Measurements from ENCODE around the gene WWP2.
A peak's percentile ranks its signal among the peaks of the same experiment; 100 is the strongest.

The WWP2 gene

DNA sequence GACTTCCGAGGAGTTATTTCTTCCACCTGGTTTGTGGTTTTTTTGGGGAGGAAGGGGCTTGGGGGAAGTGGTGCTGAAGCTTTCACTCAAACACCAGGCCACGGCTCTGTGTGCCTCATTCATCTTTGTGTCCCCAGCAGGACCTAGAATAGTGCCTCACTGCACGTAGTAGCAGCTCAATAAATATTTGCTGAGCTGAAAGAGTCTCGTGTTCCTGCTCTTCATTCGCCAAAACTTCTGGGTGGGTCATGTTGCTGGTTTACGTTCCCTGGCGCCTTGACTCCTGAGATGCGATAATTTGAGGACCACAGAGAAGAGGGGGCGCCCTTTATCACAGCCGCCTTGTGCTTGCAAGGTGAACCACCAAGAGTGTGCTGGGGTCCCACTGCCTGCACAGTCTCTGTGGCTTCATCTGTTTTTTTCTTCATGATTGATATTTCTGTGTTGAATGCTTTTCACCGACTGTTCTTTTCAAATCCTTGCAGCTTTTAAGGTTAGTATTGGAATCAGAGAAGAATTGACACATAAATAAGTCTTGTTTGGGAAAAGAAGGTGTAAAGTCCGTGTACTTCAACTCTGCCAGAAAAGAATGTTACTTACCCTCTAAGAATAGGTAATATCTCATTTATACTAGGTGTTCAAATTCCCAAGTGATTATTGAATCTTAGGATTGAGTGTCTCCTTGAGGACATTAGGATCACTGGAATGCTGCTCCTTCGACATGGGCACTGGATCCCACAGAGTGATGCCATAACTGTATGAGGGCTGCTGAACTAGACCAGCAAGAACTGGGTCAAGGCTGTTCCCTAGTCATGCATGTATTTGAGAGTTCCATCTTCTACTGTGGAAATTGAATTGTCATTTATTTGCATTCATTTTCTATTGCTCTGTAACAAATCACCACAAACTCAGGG lies 96.3 kb downstream of the WWP2 start:
- no peak for DNase-seq (ENCODE audit: extremely low spot score)
- no peak for TF ChIP-seq ARNT (IDR thresholded peaks at IDR 0.05)
- TF ChIP-seq LEF1 (IDR thresholded peaks at IDR 0.05; ENCODE audit: borderline replicate concordance): no peak
- ChIA-PET POLR2A (no interaction called here), CTCF (interaction anchor here (0.8 kb wide), 2 partner anchors 10 to 17 kb away, joined by 3 read pairs; no protein-coding TSS in a partner anchor)

DNA sequence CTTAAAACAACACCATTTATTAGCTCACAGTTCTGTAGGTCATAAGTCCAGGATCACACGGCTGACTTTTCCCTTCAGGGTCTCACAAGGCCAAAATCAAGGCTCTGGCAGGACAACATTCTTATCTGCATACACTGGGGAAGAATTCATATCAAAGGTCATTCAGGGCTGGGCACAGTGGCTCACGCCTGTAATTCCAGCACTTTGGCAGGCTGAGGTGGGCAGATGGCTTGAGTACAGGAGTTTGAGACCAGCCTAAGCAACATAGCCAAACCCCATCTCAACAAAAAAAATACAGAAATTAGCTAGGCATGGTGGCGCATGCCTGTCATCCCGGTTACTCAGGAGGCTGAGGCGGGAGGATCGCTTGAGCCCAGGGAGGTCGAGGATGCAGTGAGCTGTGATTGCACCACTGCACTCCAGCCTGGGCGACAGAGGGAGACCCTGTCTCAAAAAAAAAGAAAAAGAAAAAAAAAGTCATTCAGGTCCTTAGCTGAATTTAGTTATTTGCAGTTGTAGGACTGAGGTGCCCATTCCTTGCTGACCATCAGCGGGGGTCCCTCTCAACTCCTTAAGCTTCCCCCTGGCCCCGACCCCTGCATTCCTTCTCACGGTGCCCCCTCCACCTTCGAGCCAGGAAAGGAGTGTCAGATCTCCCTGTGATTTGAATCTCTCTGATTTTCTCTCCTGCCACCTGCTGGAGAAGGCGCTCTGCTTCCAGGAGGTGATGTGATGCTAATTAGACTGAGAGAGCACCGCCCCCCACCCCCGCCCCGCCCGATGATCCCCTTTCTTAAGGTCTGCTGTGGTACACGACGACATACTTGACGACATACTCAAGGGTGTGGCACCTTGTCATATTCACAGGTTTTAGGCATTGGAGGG lies 97.2 kb downstream of the WWP2 start:
- peak; percentile 68 for DNase-seq (ENCODE audit: extremely low spot score)
- TF ChIP-seq LEF1 (IDR thresholded peaks at IDR 0.05; ENCODE audit: borderline replicate concordance) (no peak), L3MBTL2 (conservative IDR thresholded peaks at IDR 0.05) (no peak), FOXA1 (IDR thresholded peaks at IDR 0.05) (no peak), FOXM1 (IDR thresholded peaks at IDR 0.05; ENCODE audit: borderline replicate concordance) (no peak), FOXK2 (IDR thresholded peaks at IDR 0.05) (no peak), NFRKB (IDR thresholded peaks at IDR 0.05) (no peak), SUZ12 (IDR thresholded peaks at IDR 0.05) (no peak), HDGF (IDR thresholded peaks at IDR 0.05; ENCODE audit: borderline replicate concordance) (no peak), ZNF384 (IDR thresholded peaks at IDR 0.05) (no peak), ARNT (IDR thresholded peaks at IDR 0.05) (no peak), TARDBP (IDR thresholded peaks at IDR 0.05) (no peak), ELF4 (IDR thresholded peaks at IDR 0.05) (no peak), CTBP1 (IDR thresholded peaks at IDR 0.05; ENCODE audit: borderline replicate concordance) (no peak), BHLHE40 (IDR thresholded peaks at IDR 0.05; ENCODE audit: borderline replicate concordance) (no peak), SP1 (IDR thresholded peaks at IDR 0.05) (no peak)
- TF ChIP-seq, protein P1, sequence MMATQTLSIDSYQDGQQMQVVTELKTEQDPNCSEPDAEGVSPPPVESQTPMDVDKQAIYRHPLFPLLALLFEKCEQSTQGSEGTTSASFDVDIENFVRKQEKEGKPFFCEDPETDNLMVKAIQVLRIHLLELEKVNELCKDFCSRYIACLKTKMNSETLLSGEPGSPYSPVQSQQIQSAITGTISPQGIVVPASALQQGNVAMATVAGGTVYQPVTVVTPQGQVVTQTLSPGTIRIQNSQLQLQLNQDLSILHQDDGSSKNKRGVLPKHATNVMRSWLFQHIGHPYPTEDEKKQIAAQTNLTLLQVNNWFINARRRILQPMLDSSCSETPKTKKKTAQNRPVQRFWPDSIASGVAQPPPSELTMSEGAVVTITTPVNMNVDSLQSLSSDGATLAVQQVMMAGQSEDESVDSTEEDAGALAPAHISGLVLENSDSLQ (IDR thresholded peaks at IDR 0.05): no peak
- ChIA-PET CTCF (interaction anchor here (0.7 to 0.8 kb wide), 3 partner anchors 11 to 70 kb away, joined by 3 to 9 read pairs (median 3); no protein-coding TSS in a partner anchor), POLR2A (no interaction called here)

DNA sequence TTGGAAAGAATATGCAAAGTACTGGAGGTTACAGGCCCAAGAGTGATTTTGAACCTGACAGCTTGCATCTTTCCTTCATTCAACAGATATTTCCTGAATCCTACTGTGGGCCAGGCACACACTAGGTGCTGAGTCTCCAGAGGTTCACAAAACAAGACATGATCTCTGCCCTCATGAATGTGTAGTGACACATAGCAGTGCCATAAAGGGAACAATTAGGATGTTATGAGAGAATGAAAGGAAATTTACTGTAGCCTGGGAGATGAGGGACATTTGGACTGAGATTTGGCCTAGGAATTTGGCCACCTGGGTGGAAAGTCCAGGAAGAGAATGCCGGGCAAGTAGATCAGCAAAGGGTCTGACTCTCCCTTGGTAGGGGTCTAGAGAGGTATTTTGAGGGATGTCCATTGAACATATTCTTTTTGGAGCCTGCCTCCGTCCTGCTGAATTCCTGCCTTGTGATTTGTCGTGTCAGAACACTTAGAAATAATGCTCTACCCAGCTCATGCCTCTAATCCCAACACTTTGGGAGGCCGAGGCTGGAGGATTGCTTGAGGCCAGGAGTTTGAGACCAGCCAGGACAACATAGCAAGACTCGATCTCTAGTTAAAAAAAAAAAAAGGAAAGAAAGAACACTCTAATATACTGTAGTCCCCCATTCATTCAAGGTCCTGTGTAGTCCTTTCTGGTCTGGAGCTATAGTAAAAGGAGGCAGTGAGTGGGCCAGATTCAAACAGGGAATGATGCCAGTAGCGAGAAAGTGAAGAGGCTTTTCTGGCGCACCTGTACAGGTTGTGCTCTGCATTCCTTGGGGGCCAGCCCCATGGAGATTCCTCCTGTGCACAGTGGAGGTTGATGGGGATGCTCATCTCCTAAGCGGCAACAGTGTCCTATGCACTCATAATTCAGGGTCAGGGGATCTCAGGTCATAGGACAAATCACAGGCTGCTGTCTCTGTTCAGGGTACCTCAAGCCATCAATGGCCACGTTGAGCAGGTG lies 98.4 kb downstream of the WWP2 start:
- TF ChIP-seq NFRKB (IDR thresholded peaks at IDR 0.05): no peak
- TF ChIP-seq CTBP1 (IDR thresholded peaks at IDR 0.05; ENCODE audit: borderline replicate concordance): no peak
- ChIA-PET CTCF (interaction anchor here (1.3 kb wide), 1 partner anchor 12 kb away, joined by 3 read pairs; no protein-coding TSS in a partner anchor), POLR2A (no interaction called here)
- no peak for DNase-seq (ENCODE audit: extremely low spot score)

DNA sequence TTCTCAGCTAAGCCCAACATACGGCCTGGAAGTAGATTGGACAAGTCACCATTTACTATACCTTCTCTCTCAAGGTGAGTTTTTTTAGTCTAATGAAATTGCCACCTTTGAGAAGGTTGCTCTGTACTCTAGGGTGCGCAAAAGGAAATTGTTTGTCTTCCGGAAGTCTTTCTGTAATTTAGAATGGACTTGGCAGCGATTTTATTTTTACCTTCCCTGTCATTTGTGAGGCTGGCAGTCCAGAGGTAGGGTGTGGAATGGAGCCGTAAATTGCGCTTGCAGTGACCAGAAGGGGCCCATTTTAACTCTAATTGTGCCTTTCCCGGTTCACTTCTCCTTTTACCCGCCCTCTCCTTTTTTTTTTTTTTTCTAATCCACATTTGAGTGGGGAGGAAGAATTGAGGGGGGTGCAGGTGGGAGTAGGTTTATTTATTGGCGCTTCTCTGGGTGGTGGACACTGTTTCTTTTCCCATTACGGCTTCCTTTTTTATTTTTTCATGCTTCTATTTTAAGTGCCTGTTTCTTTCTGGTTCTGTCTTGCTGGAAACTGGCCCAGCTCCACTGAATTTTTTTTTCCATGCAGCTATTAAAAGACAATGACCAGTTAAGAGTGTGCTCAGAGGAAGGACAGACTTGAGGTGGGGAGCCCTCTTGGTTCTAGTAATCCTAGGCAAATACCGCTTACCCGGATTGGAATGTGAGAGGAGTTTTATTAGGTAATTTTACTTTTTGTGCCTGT lies 99.3 kb downstream of the WWP2 start:
- ChIA-PET CTCF (interaction anchor here (1.3 kb wide), 1 partner anchor 13 kb away, joined by 3 read pairs; no protein-coding TSS in a partner anchor), POLR2A (no interaction called here)
- no peak for DNase-seq (ENCODE audit: extremely low spot score)
- TF ChIP-seq ZNF384 (IDR thresholded peaks at IDR 0.05) (0 out of 2 replicates have a peak, but pooled peaks have one; percentile 17), HDGF (IDR thresholded peaks at IDR 0.05; ENCODE audit: borderline replicate concordance) (no peak)

DNA sequence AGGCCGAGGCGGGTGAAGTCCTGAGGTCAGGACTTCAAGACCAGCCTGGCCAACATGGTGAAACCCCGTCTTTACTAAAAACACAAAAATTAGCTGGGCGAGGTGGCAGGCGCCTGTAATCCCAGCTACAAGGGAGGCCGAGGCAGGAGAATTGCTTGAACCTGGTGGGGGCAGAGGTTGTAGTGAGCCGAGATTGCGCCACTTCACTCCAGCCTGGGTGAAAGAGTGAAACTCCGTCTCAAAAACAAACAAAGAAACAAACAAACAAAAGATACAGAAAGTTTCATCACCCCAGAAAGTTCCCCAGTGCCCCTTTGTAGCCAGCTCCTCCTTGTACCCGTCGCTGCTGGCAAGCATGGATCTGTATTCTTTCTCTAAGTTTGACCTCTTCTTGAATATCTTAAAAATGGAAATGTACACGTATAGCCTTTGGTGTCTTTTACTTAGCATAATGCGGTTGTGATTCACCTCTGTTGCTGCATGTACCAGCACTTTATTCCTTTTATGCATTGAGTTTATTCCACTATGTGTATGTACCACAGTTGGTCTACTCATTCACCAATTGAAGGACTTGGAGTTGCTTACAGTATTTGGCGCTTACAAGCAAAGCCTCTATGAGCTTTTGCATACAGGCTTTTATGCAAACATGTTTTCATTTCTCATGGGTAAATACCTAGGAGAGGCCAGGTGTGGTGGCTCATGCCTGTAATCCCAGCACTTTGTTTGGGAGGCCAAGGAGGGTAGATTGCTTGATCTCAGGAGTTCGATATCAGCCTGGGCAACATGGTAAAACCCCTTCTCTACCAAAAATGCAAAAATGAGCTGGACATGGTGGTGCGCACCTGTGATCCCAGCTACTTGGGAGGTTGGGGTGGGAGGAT lies 101.5 kb downstream of the WWP2 start:
- ChIA-PET CTCF (interaction anchor here (0.6 kb wide), 1 partner anchor 57 kb away, joined by 3 read pairs; no protein-coding TSS in a partner anchor), POLR2A (no interaction called here)
- TF ChIP-seq L3MBTL2 (conservative IDR thresholded peaks at IDR 0.05) (no peak), FOXA1 (IDR thresholded peaks at IDR 0.05) (no peak), BHLHE40 (IDR thresholded peaks at IDR 0.05; ENCODE audit: borderline replicate concordance) (no peak), ARNT (IDR thresholded peaks at IDR 0.05) (no peak), CTBP1 (IDR thresholded peaks at IDR 0.05; ENCODE audit: borderline replicate concordance) (no peak), ELF4 (IDR thresholded peaks at IDR 0.05) (no peak), SP1 (IDR thresholded peaks at IDR 0.05) (no peak), HDGF (IDR thresholded peaks at IDR 0.05; ENCODE audit: borderline replicate concordance) (no peak)
- TF ChIP-seq, protein P1 (IDR thresholded peaks at IDR 0.05): no peak
- no peak for DNase-seq (ENCODE audit: extremely low spot score)

Data from HEK293T (cell line).